Jurkat, Clone E6-1 (cell line): ENCODE data around the gene THBS2.
"Not testable (repeated sequence)": the region's sequence is repeated elsewhere in the genome, so short reads cannot be mapped to it uniquely, and the experiment has no call there.

Source experiments
- DNase-seq: peaks from one replicate; pipeline ENCODE4 v3.0.0-alpha.2; 2011; ENCODE audit warnings: low read depth, low spot score
- H3K4me3 ChIP-seq: 2 replicates; pipeline ENCODE4 v1.5.1; 2011; ENCODE audit warnings: mild to moderate bottlenecking, low read length, control low read depth, moderate library complexity

The THBS2 gene

DNA sequence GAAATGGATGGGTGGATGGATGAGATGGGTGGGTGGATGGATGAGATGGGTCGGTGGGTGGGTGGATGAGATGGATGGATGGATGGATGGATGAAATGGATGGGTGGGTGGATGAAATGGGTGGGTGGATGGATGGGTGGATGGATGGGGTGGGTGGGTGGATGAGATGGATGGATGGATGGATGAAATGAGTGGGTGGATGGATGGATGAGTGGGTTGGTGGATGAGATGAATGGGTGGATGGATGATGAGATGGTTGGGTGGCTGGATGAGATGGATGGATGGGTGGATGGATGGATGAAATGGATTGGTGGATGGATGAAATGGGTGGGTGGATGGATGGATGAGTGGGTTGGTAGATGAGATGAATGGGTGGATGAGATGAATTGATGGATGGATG is 35.7 kb downstream of the THBS2 start:
- no peak overlapping the region for H3K4me3 ChIP-seq
- DNase-seq = no peak

DNA sequence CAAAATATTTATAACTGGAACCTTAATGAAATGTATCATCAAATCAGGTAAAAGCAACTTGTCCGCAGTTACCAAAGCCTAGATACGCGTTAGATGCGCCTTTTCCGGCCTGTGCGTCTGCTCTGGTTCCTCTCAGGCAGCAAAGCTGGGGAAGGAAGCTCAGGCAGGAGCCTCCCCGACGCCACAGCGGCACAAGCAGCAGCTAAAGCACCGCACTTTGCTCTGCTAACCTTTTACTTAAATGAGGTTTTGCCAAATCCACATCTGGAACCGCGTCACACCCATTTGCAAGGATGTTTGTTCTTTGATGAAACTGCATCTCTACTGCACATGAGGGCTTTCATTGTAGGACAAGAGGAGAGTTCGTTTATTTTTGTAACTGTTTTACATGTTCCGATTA is 36.8 kb downstream of the THBS2 start:
- no peak for DNase-seq

DNA sequence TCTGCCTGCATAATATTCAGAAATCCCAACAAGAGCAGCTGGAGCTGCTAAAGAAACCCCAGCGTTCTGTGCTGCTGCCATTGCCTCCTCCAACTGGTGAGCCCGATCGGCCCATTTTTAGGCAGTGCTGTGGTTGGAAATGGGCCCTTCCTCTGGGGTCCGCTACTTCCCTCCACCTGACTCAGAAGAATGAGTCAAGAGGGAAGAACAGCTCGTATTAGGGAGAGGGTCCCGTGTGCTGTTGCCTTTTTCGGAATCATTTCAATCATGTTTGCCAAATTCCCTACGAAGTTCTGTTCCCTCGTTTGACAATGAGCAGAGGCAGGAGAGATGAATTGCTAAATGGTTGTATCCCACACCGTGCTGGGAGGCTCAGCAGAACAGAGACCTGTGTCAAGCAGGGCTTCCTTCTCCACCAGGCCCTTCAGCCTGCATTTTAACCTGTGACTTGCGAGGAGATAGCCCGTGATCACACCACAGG is 38.4 kb downstream of the THBS2 start:
- DNase-seq = no peak
- no peak overlapping the region for H3K4me3 ChIP-seq

More for the DNA sequence above, 36.8 kb downstream of the THBS2 start:
- H3K4me3 ChIP-seq = no peak overlapping the region

DNA sequence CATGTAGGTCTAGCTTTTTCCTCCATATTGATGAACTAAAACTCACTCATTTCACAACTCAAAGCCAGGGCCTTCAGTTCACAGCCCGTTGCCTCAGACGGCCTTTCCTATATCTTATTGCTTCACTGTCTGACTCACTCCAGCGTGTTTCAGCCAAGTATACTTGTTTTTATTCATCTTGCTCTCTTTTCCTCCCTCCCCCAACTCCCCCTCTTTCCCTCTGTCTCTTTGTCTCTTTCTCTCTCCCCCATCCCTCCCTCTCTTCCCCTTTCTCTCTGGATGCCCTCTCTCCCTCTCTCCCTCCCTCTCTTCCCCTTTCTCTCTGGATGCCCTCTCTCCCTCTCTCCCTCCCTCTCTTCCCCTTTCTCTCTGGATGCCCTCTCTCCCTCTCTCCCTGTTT is 38.9 kb downstream of the THBS2 start:
- not testable (repeated sequence) for H3K4me3 ChIP-seq, DNase-seq

DNA sequence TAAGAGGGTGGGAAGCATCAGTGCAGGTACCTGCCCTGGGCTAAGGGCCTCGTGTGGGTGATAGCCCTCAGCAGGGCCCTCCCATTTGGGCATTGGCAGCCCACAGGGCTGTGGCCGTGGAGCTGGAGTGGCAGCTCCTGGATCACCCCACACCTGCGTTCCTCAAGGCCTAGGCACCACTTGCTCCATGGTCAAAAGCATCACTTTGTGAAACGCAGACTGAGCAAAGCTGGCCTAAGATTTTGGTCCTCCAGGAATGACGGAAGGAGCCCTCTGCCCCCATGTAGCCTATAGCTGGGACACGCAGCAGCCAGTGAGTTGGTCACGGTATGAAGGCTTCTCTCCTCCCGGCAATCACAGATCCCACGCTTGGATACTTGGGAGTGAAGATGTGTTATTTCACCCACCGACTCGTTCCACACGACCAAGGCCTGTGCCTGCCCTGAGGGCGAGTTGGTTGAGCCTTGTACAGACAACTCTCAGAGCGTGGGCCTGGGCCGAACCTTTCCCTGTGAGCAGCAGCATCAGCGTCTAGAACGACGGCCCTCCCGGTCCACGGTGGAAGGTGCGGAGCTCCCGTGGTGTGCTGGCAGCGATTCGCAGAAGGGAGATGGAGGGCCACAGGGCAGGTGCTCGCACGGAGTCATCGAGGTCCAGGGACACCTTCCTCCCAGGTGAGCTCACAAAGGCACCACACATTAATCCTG is 39.7 kb downstream of the THBS2 start:
- no peak for DNase-seq
- H3K4me3 ChIP-seq = peak overlapping the region; percentile 45

DNA sequence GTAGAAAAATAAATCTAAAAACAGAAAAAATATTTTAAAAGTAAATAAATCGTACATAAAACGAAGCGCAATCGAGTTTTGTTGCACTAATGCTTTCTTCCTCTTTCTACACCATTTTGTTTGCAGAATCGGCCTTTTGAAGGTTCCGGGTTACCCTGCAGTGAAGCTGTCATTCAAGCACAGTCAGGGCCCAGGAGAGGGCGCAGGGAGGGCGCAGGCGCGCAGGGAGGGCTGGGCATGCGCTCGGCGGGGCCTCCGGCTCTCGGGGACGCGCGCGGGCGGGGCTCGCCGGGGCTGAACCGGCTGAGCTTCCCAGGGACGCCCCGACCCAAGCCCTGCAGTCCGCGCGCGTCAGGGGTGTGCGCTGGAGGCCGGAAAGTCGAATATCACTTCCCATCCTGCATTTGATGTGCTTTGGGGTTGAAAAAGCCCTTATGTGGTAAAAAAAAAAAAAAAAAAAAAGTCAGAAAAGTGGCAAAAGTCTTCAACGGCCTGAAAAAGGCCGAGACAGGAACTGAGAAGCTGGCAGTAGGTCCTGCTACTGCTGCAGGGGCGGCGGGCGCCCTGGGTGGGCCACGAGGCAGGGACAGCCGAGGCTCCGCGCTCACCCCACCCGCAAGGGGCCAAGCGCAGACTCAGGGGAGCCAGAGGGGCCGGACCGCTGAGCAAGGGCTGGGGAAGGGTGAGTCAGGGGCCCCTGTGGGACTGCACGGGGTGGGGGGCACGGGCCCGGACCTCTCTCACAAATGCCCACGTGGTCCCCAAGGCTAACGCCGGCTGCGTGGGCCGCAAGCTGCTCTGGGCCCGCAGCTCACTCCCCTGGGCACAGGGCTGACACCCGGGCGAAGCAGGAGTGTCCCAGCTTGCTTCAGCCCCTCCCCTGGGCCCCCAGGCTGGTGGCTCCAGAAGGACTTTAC is 40.5 kb downstream of the THBS2 start:
- peak overlapping the region; percentile 45 for H3K4me3 ChIP-seq
- DNase-seq = peak; percentile 78

DNA sequence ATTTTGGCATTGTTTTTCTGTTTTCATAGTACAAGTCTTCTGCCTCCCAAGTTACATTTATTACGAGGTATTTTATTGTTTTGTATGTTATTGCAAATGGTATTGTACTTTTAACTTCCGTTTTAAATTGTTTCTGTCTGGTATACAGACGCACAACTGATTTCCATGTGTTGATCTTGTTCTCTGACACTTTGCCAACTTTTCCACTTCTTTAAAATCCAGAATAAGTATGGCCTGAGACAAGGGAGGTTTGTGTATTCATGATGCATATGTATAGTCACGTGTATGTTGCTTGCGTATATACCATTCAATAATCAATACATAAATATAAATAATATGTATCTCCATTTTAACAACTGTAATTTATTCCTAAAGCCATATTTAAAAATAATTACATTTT is 41.2 kb downstream of the THBS2 start:
- no peak for DNase-seq
- H3K4me3 ChIP-seq = peak overlapping the region; percentile 28

DNA sequence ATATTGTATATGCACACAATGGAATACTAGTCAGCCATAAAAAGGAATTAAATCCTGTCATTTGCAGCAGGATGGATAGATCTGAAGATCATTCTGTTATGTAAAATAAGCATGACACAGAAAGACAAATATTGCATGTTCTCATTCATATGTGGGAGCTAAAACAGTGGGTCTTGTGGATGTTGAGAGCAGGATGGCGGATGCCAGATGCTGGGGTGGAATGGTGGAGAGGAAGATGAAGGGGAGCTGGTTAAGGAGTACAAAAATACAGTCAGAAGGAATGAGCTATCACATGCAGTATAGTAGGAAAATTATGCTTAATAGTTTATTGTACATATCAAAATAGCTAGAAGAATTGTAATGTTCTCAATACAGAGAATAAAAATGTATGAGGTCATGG is 41.8 kb downstream of the THBS2 start:
- DNase-seq = no peak
- no peak overlapping the region for H3K4me3 ChIP-seq

DNA sequence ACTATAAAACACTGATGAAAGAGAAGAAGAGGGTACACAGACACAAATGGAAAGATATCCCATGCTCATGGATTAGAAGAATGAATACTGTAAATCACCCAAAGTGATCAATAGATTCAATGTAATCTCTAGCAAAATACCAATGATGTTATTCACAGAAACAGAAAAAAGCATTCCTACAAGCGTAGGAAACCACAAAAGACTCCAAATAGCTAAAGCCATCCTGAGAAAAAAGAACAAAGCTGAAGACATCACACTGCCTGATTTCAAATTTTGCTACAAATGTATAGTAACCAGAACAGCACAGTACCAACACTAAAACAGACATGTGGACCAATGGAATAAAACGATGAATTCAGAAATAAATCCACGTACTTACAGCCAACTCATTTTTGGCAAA is 43.0 kb downstream of the THBS2 start:
- no peak for DNase-seq
- H3K4me3 ChIP-seq = no peak overlapping the region

DNA sequence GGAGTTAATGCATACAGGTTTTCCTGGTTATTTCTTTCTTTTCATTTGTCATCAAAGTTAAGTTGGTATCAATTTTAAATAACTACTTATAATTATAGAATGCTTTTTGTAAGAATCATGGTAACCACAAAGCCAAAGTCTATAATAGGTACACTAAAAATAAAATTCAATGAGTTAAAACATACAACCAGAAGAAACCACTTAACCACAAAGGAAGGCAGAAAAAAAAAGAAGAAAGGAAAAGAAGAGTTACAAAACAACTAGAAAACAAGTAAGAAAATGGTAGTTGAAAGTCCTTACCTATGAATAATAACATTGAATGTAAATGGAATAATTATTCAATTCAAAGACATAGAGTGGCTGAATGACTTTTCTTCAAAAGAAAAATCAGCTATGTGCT is 45.6 kb downstream of the THBS2 start:
- no peak overlapping the region for H3K4me3 ChIP-seq
- peak; percentile 27 for DNase-seq

DNA sequence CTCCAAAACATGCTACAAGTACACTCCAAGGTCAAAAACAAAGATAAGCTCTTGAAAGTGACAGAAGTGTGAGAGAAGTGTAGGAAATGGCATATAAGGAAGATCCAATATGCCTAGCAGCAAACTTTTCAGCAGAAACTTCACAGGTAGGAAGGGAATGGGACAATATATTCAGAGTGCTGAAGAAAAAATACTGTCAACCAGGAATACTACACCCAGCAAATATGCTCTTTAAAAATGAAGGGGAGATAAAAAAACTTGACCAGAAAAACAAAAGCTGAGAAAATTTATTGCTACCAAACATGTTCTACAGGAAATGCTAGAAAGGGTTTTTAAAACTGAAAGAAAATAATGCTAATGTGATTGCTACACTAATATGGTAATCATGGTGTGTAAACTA is 46.2 kb downstream of the THBS2 start:
- DNase-seq = no peak
- no peak overlapping the region for H3K4me3 ChIP-seq

DNA sequence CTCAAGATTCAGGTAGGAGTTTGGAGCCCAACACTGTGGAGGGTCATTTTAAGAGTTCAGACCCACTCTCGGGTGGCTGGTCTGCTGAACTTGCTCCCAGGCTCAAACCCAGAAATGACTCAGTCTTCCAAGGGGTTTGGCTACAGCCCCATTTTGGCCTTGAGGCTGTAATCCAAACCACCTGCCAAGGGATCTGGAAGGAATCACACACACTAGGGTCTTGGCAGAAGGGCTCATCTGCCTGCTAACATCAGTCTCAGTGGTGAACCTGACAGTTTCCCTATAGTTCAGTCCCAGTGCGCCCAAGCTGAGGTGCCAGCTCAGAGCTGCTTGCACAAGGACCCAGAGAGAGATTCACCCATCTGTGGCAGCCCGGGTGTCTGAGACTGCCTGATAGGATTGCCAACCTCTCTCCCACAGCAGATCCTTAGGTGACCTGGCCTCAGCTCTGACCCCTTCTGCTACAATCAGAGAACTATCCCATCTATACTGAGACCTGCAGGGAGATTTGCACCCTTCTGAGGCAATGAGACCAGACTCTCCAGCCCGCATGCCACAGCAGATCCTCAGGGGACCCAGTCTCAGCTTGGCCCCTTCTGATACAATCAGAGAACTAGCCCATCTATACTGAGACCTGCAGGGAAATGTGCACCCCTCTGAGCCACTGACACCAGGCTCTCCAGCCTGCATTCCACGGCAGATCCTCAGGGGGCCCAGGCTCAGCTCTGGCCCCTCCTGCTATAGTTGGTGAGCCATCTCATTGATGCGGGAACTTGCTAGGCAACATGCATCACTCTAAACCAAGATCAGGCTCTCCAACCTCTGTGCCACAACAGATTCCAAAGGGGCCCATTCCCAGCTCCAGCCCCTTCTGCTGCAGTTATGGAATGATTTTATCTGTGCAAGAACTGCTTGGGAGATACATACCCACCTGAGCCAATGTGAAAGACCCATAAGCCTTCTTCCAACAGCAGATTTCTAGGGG is 48.2 kb downstream of the THBS2 start:
- no peak for DNase-seq
- H3K4me3 ChIP-seq = no peak overlapping the region

DNA sequence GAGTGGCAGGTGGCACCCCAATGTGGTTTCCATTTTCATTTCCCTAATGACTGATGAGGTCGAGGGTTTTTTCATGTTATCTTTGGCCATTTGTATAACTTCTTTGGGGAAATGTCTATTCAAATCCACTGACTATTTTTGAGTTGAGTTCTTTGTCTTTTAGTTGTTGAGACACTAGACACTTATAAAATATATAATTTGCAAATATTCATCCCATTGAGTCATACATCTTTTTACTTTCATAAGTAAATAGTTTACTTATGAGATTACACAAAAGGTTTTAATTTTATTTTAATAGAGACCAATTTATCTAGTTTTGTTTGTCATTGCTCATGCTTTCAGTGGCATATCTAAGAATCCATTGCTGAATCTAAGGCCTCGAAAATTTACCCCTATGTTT is 49.5 kb downstream of the THBS2 start:
- H3K4me3 ChIP-seq = no peak overlapping the region
- DNase-seq = no peak

DNA sequence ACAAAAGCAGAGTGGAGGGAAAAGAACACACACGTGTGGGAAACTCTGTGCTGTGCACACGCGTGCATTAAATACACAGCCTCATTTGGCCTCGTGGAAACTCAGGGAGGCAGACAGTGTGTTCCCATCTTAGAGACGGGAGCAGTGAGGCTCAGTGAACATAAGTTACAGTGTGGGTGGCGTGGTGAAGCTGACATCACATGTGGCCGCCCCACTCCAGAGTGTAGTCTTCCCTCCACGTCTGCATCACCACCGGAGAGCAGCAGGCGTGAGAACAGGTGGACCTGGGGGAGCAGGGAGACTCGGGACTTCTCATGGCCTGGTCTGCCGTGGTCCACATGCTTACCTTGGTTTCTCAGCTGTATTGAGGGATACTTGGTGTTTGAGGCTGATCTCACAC is 51.7 kb downstream of the THBS2 start:
- no peak for DNase-seq
- no peak overlapping the region for H3K4me3 ChIP-seq

DNA sequence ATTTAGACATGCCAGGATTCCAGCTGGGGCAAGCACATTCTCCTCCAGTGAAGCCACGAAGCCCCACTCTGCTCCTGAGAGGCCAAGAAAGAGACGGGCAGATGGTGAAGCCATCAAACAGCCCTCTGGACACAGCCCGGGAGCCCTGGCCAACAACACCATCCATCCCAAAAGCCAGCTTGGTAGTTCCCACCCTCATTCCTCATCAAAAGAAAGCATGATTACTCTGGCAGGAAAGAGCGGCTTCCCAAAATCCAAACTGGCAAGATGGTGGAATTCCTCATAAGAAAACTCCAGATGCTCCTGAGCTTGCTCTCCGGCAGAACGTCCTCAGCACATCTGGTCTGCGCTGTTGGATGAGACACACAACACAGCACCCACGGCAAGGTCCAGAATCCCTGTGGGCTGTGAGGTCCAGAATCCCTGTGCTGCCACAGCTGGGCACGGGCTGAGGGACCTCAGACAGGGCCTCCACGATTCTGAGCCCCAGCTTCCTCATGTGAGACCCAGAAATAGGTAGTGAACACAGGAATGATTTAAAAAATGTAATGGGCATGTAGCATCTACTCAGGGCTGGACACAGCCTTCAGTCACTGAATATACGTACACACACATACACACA is 52.6 kb downstream of the THBS2 start:
- no peak overlapping the region for H3K4me3 ChIP-seq
- no peak for DNase-seq

DNA sequence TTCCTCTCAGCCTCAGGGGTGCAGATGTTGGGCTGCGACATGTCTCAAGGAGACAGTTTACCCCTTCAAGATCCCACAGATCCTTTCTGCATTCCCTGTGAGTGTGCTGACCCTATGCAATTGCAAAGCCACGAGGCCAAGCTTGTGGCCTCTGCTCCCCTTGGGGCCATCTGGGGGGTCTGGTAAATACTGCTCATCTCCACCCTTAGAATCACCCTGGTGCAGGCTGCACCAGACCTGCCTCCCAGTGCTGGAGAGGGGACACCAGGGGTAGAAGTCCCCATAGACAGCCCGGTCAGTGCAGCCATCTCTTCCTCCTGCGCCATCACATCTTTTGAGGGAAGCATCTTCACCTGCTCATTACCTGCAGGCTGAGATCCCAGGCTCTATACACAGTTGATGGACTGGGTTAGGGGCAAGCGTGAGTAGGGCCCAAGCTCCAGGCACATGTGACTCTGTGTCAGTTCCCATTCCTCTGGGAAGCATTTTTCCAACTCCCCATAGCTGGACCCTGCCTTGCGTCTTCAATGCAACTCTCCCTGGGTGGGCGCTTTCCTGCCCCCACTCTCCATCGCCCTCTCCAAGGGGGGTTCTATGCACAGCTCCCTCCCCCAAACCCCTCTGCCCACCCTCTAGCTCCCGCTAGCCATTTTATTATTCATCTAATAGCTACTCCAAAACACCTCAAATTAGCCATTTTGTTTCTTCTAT is 53.9 kb downstream of the THBS2 start:
- no peak for DNase-seq
- no peak overlapping the region for H3K4me3 ChIP-seq

DNA sequence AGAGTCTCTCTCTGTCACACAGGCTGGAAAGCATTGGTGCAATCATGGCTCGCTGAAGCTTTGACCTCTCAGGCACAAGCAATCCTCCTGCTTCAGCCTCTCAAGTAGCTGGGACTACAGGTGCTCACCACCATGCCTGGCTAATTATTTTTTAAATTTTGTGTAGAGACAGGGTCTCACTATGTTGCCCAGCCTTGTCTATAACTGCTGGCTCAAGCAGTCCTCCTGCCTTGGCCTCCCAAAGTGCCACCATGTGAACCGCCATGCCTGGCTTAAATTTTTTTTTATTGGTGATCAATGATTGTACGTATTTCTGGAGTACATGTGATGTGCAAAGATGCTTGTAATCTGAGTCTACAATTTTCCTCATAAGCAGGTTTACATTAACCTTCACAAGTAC is 54.8 kb downstream of the THBS2 start:
- no peak for DNase-seq
- no peak overlapping the region for H3K4me3 ChIP-seq

DNA sequence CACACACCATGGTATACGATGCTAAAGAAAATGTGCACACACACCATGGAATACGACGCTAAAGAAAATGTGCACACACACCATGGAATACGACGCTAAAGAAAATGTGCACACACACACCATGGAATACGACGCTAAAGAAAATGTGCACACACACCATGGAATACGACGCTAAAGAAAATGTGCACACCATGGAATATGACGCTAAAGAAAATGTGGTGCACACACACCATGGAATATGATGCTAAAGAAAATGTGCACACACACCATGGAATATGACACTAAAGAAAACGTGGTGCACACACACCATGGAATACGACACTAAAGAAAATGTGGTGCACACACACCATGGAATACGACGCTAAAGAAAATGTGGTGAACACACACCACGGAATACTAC is 55.7 kb downstream of the THBS2 start:
- not testable (repeated sequence) for H3K4me3 ChIP-seq, DNase-seq
